Subcutaneous adipose tissue (tissue), 4 donors: ENCODE measurements around the gene CYP2E1. TPM values are rescaled to one million over a fixed set of nuclear protein-coding genes. Genes with fewer than 3 reads are reported as not detected.

Source experiments
- CTCF ChIP-seq: fragments of 450-650 bp; IDR thresholded peaks from one replicate; pipeline ENCODE4 v1.5.1; 2016; ENCODE audit warnings: low read depth, mild to moderate bottlenecking, control low read depth, antibody characterized with exemption, moderate library complexity
- total RNA-seq, 4 donors: library from RNA; depleted of rRNA; stranded (reverse); fragments of >200 nt; gene quantifications; one replicate each; pipeline ENCODE4 v1.1.0, GENCODE V29; 2016

CYP2E1 gene
- total RNA-seq, 4 donors from 2014 or later, result 1.1 to 3.2 (median 1.4) TPM; not detected in 1

GRCh38 chr10:133509700-133510099 is 17.5 kb upstream of the CYP2E1 start:
- no peak for TF ChIP-seq CTCF

GRCh38 chr10:133511408-133511807 is 15.8 kb upstream of the CYP2E1 start:
- no peak for TF ChIP-seq CTCF

- TF ChIP-seq CTCF, result no peak
Measured at GRCh38 chr10:133511907-133512528, 15.1 kb upstream of the CYP2E1 start.

GRCh38 chr10:133515471-133515870 is 11.7 kb upstream of the CYP2E1 start:
- no peak for TF ChIP-seq CTCF

- TF ChIP-seq CTCF, result no peak
Measured at GRCh38 chr10:133516057-133516456, 11.1 kb upstream of the CYP2E1 start.

GRCh38 chr10:133520193-133520738 is 6.9 kb upstream of the CYP2E1 start:
- no peak for TF ChIP-seq CTCF

- TF ChIP-seq CTCF, result no peak
Measured at GRCh38 chr10:133523631-133524203, 3.4 kb upstream of the CYP2E1 start.
